Measurements from ENCODE around the gene MYO3B.

The MYO3B gene

GRCh38 chr2:170162271-170162632, 15.7 kb upstream of the MYO3B start:
- H3K4me3 ChIP-seq (ENCODE audit: low read length) = no peak overlapping the region
- peak; percentile 89 for DNase-seq (ENCODE audit: low read depth)
- TF ChIP-seq, protein P1, sequence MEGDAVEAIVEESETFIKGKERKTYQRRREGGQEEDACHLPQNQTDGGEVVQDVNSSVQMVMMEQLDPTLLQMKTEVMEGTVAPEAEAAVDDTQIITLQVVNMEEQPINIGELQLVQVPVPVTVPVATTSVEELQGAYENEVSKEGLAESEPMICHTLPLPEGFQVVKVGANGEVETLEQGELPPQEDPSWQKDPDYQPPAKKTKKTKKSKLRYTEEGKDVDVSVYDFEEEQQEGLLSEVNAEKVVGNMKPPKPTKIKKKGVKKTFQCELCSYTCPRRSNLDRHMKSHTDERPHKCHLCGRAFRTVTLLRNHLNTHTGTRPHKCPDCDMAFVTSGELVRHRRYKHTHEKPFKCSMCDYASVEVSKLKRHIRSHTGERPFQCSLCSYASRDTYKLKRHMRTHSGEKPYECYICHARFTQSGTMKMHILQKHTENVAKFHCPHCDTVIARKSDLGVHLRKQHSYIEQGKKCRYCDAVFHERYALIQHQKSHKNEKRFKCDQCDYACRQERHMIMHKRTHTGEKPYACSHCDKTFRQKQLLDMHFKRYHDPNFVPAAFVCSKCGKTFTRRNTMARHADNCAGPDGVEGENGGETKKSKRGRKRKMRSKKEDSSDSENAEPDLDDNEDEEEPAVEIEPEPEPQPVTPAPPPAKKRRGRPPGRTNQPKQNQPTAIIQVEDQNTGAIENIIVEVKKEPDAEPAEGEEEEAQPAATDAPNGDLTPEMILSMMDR (IDR thresholded peaks at IDR 0.05; ENCODE audit: insufficient read depth, low read depth, low read length, missing control alignments) = no peak

DNA sequence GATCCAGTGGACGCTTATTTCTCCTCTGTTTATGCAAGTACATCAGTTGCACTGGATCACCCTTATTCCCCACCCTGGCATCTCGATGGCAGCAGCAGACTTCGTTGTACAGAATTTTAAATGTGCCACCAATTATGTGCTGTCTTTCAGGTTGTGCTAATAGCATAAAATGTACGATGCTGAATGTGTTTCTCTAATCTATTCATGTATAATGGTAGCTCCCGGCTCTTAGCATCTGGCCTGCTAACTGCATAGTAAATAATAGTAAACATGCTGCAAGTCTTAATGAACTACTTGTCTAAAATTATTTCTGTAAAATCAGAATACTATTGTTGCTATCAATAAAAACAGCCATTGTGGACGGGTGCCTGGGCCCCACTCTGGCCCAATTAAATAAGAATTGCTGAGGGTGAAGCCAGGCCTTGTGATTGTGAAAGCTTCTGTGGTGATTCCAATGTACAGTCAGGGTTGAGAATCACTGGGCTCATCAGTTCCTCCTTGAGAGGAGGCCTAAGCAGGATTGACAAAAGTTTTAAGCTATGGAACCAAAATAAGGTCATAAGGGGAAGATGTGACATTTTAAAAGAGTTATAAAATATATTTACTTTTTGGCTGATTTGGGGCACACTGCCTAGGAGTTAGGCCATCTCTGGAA, 14.4 kb upstream of the MYO3B start:
- TF ChIP-seq, protein P1 (IDR thresholded peaks at IDR 0.05; ENCODE audit: insufficient read depth, low read depth, low read length, missing control alignments) = no peak
- no peak overlapping the region for H3K4me3 ChIP-seq (ENCODE audit: low read length)
- DNase-seq (ENCODE audit: low read depth) = peak; percentile 34

DNA sequence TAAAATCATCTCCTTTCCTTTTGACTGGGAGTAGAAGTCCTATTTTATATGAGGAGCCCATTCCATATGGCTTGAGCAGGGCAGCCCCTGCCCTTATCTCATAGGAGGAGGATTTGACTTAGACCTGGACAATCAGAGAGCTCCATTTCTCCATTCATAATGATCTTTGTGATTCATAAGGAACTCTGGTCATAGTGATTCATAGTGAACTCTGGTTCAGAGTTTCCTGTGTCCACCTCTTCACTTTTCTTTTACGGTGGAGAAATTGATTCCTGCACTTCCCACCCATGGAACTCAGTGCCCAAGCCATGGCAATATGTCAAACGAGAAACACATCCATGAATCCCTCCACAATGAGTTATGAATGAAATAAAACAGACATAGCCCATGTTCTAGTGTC, 12.8 kb upstream of the MYO3B start:
- no peak overlapping the region for H3K4me3 ChIP-seq (ENCODE audit: low read length)
- TF ChIP-seq, protein P1 (IDR thresholded peaks at IDR 0.05; ENCODE audit: insufficient read depth, low read depth, low read length, missing control alignments) = no peak
- DNase-seq (ENCODE audit: low read depth) = peak; percentile 37

- DNase-seq (ENCODE audit: low read depth) = no peak
- no peak overlapping the region for H3K4me3 ChIP-seq (ENCODE audit: low read length)
- TF ChIP-seq, protein P1 (IDR thresholded peaks at IDR 0.05; ENCODE audit: insufficient read depth, low read depth, low read length, missing control alignments) = no peak
These were observed 11.2 kb upstream of the MYO3B start for GRCh38 chr2:170166735-170167134.

- DNase-seq (ENCODE audit: low read depth) = no peak
- TF ChIP-seq, protein P1 (IDR thresholded peaks at IDR 0.05; ENCODE audit: insufficient read depth, low read depth, low read length, missing control alignments) = no peak
- no peak overlapping the region for H3K4me3 ChIP-seq (ENCODE audit: low read length)
These were observed 7.5 kb upstream of the MYO3B start for GRCh38 chr2:170170281-170171040.

DNA sequence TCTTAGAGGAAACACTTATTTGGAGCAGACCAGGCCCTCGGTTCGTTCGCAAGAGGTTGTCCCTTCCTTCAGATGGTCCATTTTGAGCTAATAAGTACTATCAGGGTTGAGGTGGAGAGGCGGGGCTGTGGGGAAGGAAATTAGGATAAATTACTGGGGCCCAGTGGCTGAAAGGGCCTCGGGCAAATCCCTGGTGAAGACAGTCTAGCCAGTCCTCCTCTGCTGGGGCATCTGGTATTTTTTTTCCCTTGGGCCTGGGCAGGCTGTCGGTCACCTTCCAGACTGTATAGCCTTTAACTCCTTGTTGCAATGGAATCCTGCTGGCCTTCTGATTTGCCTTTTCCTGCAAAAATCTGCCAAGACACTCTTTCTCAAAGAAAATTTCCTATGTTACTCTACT, 1.7 kb upstream of the MYO3B start:
- H3K4me3 ChIP-seq (ENCODE audit: low read length) = no peak overlapping the region
- DNase-seq (ENCODE audit: low read depth) = no peak
- TF ChIP-seq, protein P1 (IDR thresholded peaks at IDR 0.05; ENCODE audit: insufficient read depth, low read depth, low read length, missing control alignments) = no peak

All from epithelial cell of esophagus (primary cell).